HepG2 (cell line): Measurements from ENCODE around the gene SRGAP3.

Experiments
- FOXP1 ChIP-seq, 2 experiments: fragments of 450-650 bp in 1 of 2; IDR thresholded peaks; 2 replicates each; pipeline ENCODE4 v1.6.1; 2017 to 2018; ENCODE audit warnings: antibody characterized with exemption in 1 of 2
- HNRNPL ChIP-seq: fragments of 200-400 bp; formaldehyde crosslinking; IDR thresholded peaks from 2 replicates; pipeline ENCODE4 v1.6.1; 2017; ENCODE audit warnings: mild to moderate bottlenecking, low read depth, low read length
- TCF12 ChIP-seq, 2 experiments: fragments of 450-650 bp in 1 of 2; sonication (generic) in 1 of 2; formaldehyde crosslinking in 1 of 2; IDR thresholded peaks; 2 replicates each; pipeline versions ENCODE4 v1.6.1 to v1.8.0; 2017 to 2022; ENCODE audit warnings: antibody characterized with exemption in 1 of 2, mild to moderate bottlenecking in 1 of 2, missing genetic modification reagents in 1 of 2, moderate library complexity in 1 of 2
- TF ChIP-seq, protein P1 (sequence below): sonication (generic); formaldehyde crosslinking; IDR thresholded peaks from 2 replicates; pipeline ENCODE4 v1.5.0; 2020; ENCODE audit warnings: mild to moderate bottlenecking, missing genetic modification reagents, moderate library complexity

DNA sequence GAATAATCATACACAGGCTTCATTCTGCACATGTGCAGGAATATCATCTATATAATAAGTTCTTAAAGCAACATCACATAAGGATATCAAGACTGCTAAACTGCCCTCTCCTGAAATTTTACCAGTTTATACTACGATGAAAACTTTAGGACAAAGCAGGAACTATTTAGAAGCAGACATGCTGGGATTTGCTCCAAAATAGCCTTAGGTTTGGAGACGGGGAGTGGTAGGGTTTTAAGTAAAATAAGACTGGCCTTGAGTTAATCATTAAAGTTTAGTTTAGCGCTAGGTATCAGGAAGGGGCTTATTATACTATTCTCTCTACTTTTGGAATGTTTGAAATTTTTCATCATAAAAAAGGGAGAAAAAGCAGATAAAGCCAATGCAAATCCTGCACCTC, 115.8 kb downstream of the SRGAP3 start:
- no peak for TF ChIP-seq HNRNPL
- TF ChIP-seq, protein P1, sequence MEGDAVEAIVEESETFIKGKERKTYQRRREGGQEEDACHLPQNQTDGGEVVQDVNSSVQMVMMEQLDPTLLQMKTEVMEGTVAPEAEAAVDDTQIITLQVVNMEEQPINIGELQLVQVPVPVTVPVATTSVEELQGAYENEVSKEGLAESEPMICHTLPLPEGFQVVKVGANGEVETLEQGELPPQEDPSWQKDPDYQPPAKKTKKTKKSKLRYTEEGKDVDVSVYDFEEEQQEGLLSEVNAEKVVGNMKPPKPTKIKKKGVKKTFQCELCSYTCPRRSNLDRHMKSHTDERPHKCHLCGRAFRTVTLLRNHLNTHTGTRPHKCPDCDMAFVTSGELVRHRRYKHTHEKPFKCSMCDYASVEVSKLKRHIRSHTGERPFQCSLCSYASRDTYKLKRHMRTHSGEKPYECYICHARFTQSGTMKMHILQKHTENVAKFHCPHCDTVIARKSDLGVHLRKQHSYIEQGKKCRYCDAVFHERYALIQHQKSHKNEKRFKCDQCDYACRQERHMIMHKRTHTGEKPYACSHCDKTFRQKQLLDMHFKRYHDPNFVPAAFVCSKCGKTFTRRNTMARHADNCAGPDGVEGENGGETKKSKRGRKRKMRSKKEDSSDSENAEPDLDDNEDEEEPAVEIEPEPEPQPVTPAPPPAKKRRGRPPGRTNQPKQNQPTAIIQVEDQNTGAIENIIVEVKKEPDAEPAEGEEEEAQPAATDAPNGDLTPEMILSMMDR = no peak
- TF ChIP-seq FOXP1 (IDR thresholded peaks at IDR 0.05) = no peak
- TF ChIP-seq FOXP1 (CRISPR knock-in tag; IDR thresholded peaks at IDR 0.05) = no peak
- TF ChIP-seq TCF12 (IDR thresholded peaks at IDR 0.05) = no peak
- no peak for TF ChIP-seq TCF12 (CRISPR knock-in tag; IDR thresholded peaks at IDR 0.05)
